ENCODE data around the gene SPOCK3. TPM values are rescaled to one million over a fixed set of nuclear protein-coding genes. Genes with fewer than 3 reads are reported as not detected.

The SPOCK3 gene
- total RNA-seq, 2 experiments from 2014 or later = not detected

- Mint-ChIP-seq H3K9me3 (peaks cover 6% of the 10 kb centered on the region), H3K4me1 (ENCODE audit: low read depth) (no peaks in the 10 kb centered on the region), H3K4me3 (no peak overlapping the region), H3K27ac (no peak overlapping the region), H3K27me3 (no peaks in the 10 kb centered on the region), H3K36me3 (ENCODE audit: low read depth) (no peaks in the 10 kb centered on the region)
- H3K27me3 ChIP-seq (ENCODE audit: control insufficient read depth in 1 of 2, insufficient read depth in 2 of 2, low read length in 2 of 2) = no peaks in the 10 kb centered on the region
- no peak for DNase-seq
- ATAC-seq (ENCODE audit: poor library complexity) = no peak
- H3K36me3 ChIP-seq (ENCODE audit: insufficient read depth, low read length) = no peaks in the 10 kb centered on the region
- no peak for TF ChIP-seq CTCF (IDR thresholded peaks at IDR 0.05)
- no peak overlapping the region for H3K27ac ChIP-seq (ENCODE audit: low read depth in 1 of 2, low read length in 2 of 2)
- ChIA-PET CTCF (no interaction called here), POLR2A (no interaction called here)
- intact Hi-C loops (cut with DNase I, micrococcal nuclease) = no loop called here
- no peaks in the 10 kb centered on the region for H3K9me3 ChIP-seq (ENCODE audit: control insufficient read depth in 1 of 2, insufficient read depth in 1 of 2, low read length in 2 of 2)
- H3K4me3 ChIP-seq (ENCODE audit: low read length) = no peak overlapping the region
- no peaks in the 10 kb centered on the region for H3K4me1 ChIP-seq (ENCODE audit: insufficient read depth, low read length)
Measured at GRCh38 chr4:166886718-166887117, 347.6 kb downstream of the SPOCK3 start.

DNA sequence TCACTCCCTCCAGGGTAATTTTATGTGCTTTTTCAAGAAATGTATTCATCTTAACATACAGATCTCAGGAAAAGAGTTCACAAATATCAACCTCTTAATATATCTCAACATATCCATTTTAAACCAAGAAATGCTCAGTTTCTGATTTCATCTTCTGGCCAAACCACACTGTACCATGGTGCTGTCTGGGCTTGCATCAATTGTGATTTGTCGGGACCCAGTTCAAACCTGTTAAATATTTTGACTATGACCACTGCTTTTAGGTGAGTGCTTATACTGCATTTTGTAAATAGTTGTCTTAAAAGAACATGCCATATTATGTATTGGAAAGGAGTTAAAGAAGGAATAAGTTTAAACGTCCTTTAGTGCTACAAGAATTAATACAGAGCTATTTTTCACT is 352.1 kb downstream of the SPOCK3 start:
- Histone ChIP-seq H3K36me3 (ENCODE audit: insufficient read depth, low read length) (no peaks in the 10 kb centered on the region), H3K27ac (ENCODE audit: low read depth in 1 of 2, low read length in 2 of 2) (no peak overlapping the region), H3K4me3 (ENCODE audit: low read length) (no peak overlapping the region), H3K27me3 (ENCODE audit: control insufficient read depth in 1 of 2, insufficient read depth in 2 of 2, low read length in 2 of 2) (no peaks in the 10 kb centered on the region), H3K4me1 (ENCODE audit: insufficient read depth, low read length) (no peaks in the 10 kb centered on the region), H3K9me3 (ENCODE audit: control insufficient read depth in 1 of 2, insufficient read depth in 1 of 2, low read length in 2 of 2) (peaks cover 0 to 4% of the 10 kb centered on the region in 2 experiments)
- H3K4me1 Mint-ChIP-seq (ENCODE audit: low read depth) = no peaks in the 10 kb centered on the region
- CTCF ChIA-PET = interaction anchor here (1.2 kb wide), 1 partner anchor 10 kb away, joined by 6 read pairs; no protein-coding TSS in a partner anchor
- POLR2A ChIA-PET = no interaction called here
- H3K36me3 Mint-ChIP-seq (ENCODE audit: low read depth) = no peaks in the 10 kb centered on the region
- H3K9me3 Mint-ChIP-seq = peaks cover 6% of the 10 kb centered on the region
- DNase-seq (no peak), ATAC-seq (ENCODE audit: poor library complexity) (no peak)
- no peaks in the 10 kb centered on the region for H3K27me3 Mint-ChIP-seq
- intact Hi-C loops (cut with DNase I, micrococcal nuclease) = no loop called here
- no peak for TF ChIP-seq CTCF (IDR thresholded peaks at IDR 0.05)
- H3K4me3 Mint-ChIP-seq = no peak overlapping the region
- H3K27ac Mint-ChIP-seq = no peak overlapping the region

DNA sequence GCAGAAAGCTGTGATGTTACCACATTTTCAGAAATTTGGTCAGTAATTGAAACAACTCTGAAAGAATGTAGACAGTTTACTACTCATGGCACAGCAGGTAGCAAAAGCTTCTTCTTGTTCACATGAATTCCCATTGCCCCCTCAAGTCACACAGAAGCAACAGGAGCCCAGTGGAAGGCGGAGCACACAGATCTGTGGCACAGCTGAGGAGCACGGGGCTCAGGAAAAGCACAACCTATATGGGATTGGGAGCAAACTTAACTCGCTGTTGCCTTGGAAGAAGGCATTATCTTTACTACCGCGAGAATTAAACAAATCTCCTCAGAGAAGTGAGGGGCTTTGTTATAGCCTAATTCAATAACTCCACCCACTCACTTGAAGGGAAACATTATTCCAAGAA is 358.5 kb downstream of the SPOCK3 start:
- DNase-seq = no peak
- Mint-ChIP-seq H3K4me1 (ENCODE audit: low read depth) (no peaks in the 10 kb centered on the region), H3K27ac (no peak overlapping the region), H3K36me3 (ENCODE audit: low read depth) (no peaks in the 10 kb centered on the region), H3K27me3 (no peaks in the 10 kb centered on the region), H3K4me3 (no peak overlapping the region), H3K9me3 (peaks cover 15% of the 10 kb centered on the region)
- Histone ChIP-seq H3K9me3 (ENCODE audit: control insufficient read depth in 1 of 2, insufficient read depth in 1 of 2, low read length in 2 of 2) (peaks cover 0 to 4% of the 10 kb centered on the region in 2 experiments), H3K27me3 (ENCODE audit: control insufficient read depth in 1 of 2, insufficient read depth in 2 of 2, low read length in 2 of 2) (no peaks in the 10 kb centered on the region), H3K4me3 (ENCODE audit: low read length) (no peak overlapping the region), H3K4me1 (ENCODE audit: insufficient read depth, low read length) (no peaks in the 10 kb centered on the region), H3K36me3 (ENCODE audit: insufficient read depth, low read length) (no peaks in the 10 kb centered on the region), H3K27ac (ENCODE audit: low read depth in 1 of 2, low read length in 2 of 2) (no peak overlapping the region)
- CTCF ChIA-PET = no interaction called here
- POLR2A ChIA-PET = no interaction called here
- no peak for ATAC-seq (ENCODE audit: poor library complexity)
- intact Hi-C loops (cut with DNase I, micrococcal nuclease) = no loop called here
- TF ChIP-seq CTCF (IDR thresholded peaks at IDR 0.05) = no peak

Measured in CD4-positive, alpha-beta T cell (primary cell).